IMR-90 (cell line): Measurements from ENCODE around the gene GPSM1. TPM values are rescaled to one million over a fixed set of nuclear protein-coding genes. Genes with fewer than 3 reads are reported as not detected.

ENCODE experiments used
- ATAC-seq: fragments of 200-7000 bp; cut with Tn5 transposase; 2 replicates; pipeline ENCODE4 v1.9.1; 2020; ENCODE audit warnings: low read depth, mild to moderate bottlenecking, moderate library complexity
- BruUV-seq: library from RNA; stranded (reverse); fragments of 400-500 nt; replicated peaks from 2 replicates; lab custom pipeline; 2021; lab: Mats Ljungman, UMichigan
- CTCF ChIA-PET: fragments of 300-600 bp; formaldehyde crosslinking; extraction: SDS; loops from one replicate; lab custom pipeline; 2021; ENCODE audit warnings: antibody characterized with exemption; lab: Yijun Ruan, JAX
- POLR2A ChIA-PET: fragments of 300-600 bp; sonication (Branson Sonifier 250); formaldehyde crosslinking; loops from one replicate; lab custom pipeline; 2022; ENCODE audit warnings: antibody characterized with exemption; ENCODE audit not compliant: unreplicated experiment; lab: Charles Lee
- DNase-seq: peaks from one replicate; pipeline ENCODE4 v3.0.0; 2013
- H2AFZ ChIP-seq: replicated peaks from 2 replicates; pipeline ENCODE3; 2013; ENCODE audit warnings: low read length, mild to moderate bottlenecking; ENCODE audit not compliant: poor library complexity
- H2AK5ac ChIP-seq: 2 replicates; pipeline ENCODE4 v1.6.1; 2013; ENCODE audit warnings: low read depth, low read length, inconsistent platforms
- H2AK9ac ChIP-seq: replicated peaks from 2 replicates; pipeline ENCODE3; 2013; ENCODE audit warnings: mild to moderate bottlenecking, low read depth, low read length, moderate library complexity; ENCODE audit not compliant: poor library complexity
- H2BK120ac ChIP-seq: 2 replicates; pipeline ENCODE4 v1.6.1; 2013; ENCODE audit warnings: low read depth, low read length, inconsistent platforms
- H2BK15ac ChIP-seq: 3 replicates; pipeline ENCODE4 v1.6.1; 2013; ENCODE audit warnings: low read depth, low read length, inconsistent platforms
- H2BK20ac ChIP-seq: 2 replicates; pipeline ENCODE4 v1.6.1; 2013; ENCODE audit warnings: low read depth, mild to moderate bottlenecking, inconsistent platforms, low read length, moderate library complexity
- H2BK5ac ChIP-seq: 2 replicates; pipeline ENCODE4 v1.6.1; 2013; ENCODE audit warnings: mild to moderate bottlenecking, low read depth, low read length, inconsistent platforms; ENCODE audit not compliant: poor library complexity, severe bottlenecking
- H3K14ac ChIP-seq: replicated peaks from 2 replicates; pipeline ENCODE4 v1.6.1; 2013; ENCODE audit warnings: low read depth, low read length, inconsistent platforms
- H3K18ac ChIP-seq: 2 replicates; pipeline ENCODE4 v1.6.1; 2013; ENCODE audit warnings: low read depth, low read length, control low read depth
- H3K23ac ChIP-seq: 2 replicates; pipeline ENCODE4 v1.6.1; 2013; ENCODE audit warnings: low read depth, low read length, inconsistent platforms
- H3K27ac ChIP-seq: 2 replicates; pipeline ENCODE4 v1.5.1; 2013; ENCODE audit warnings: mild to moderate bottlenecking, control low read depth, low read length; ENCODE audit not compliant: insufficient read depth
- H3K27me3 ChIP-seq: 2 replicates; pipeline ENCODE4 v1.6.1; 2013; ENCODE audit warnings: low read length; ENCODE audit not compliant: control insufficient read depth, insufficient read depth
- H3K36me3 ChIP-seq: 2 replicates; pipeline ENCODE4 v1.6.1; 2013; ENCODE audit warnings: low read length, mixed read lengths; ENCODE audit not compliant: control insufficient read depth, insufficient read depth
- H3K4ac ChIP-seq: 2 replicates; pipeline ENCODE4 v1.6.1; 2013; ENCODE audit warnings: low read depth, low read length, inconsistent platforms
- H3K4me1 ChIP-seq: 2 replicates; pipeline ENCODE4 v1.6.1; 2013; ENCODE audit warnings: low read length, mixed read lengths; ENCODE audit not compliant: control insufficient read depth, insufficient read depth
- H3K4me2 ChIP-seq: 2 replicates; pipeline ENCODE4 v1.6.1; 2013; ENCODE audit warnings: low read depth, mild to moderate bottlenecking, control low read depth, low read length, moderate library complexity
- H3K4me3 ChIP-seq: 2 replicates; pipeline ENCODE4 v1.5.1; 2013; ENCODE audit warnings: low read depth, mild to moderate bottlenecking, control low read depth, low read length, moderate library complexity; ENCODE audit not compliant: insufficient read depth
- H3K56ac ChIP-seq: 2 replicates; pipeline ENCODE4 v1.6.1; 2013; ENCODE audit warnings: low read length, inconsistent platforms; ENCODE audit not compliant: insufficient read depth; ENCODE audit errors: extremely low read depth
- H3K79me1 ChIP-seq, 2 experiments: 2 replicates each; pipeline ENCODE4 v1.6.1; 2013; ENCODE audit warnings: low read length in 2 of 2, inconsistent platforms in 1 of 2, low read depth in 1 of 2
- H3K9ac ChIP-seq: 2 replicates; pipeline ENCODE4 v1.6.1; 2013; ENCODE audit warnings: low read depth, low read length, control low read depth
- H3K9me1 ChIP-seq: 2 replicates; pipeline ENCODE4 v1.6.1; 2013; ENCODE audit warnings: low read length, inconsistent platforms; ENCODE audit not compliant: insufficient read depth
- H3K9me3 ChIP-seq: 2 replicates; pipeline ENCODE4 v1.6.1; 2013; ENCODE audit warnings: low read length; ENCODE audit not compliant: control insufficient read depth, insufficient read depth
- H4K20me1 ChIP-seq: 2 replicates; pipeline ENCODE4 v1.6.1; 2013; ENCODE audit warnings: low read length, inconsistent platforms; ENCODE audit not compliant: insufficient read depth
- H4K5ac ChIP-seq: 2 replicates; pipeline ENCODE4 v1.6.1; 2013; ENCODE audit warnings: mild to moderate bottlenecking, low read depth, low read length, control low read depth
- H4K8ac ChIP-seq, 2 experiments: 2 replicates each; pipeline ENCODE4 v1.6.1; 2013; ENCODE audit warnings: low read depth in 2 of 2, low read length in 2 of 2, control low read depth in 1 of 2, inconsistent platforms in 1 of 2
- H4K91ac ChIP-seq: 2 replicates; pipeline ENCODE4 v1.6.1; 2013; ENCODE audit warnings: low read depth, low read length, inconsistent platforms; ENCODE audit not compliant: insufficient read depth
- BHLHE40 ChIP-seq: fragments of 150-350 bp; IDR thresholded peaks from 2 replicates; pipeline ENCODE4 v1.6.1; 2016; ENCODE audit warnings: mild to moderate bottlenecking, low read depth, low read length
- CHD1 ChIP-seq: IDR thresholded peaks from 2 replicates; pipeline ENCODE4 v1.6.1; 2012; ENCODE audit warnings: low read depth, low read length, improper control_type of control experiment
- CTCF ChIP-seq: conservative IDR thresholded peaks from 2 replicates; pipeline ENCODE4 v1.5.1; 2012; ENCODE audit warnings: mild to moderate bottlenecking, low read depth, low read length, improper control_type of control experiment
- ELK1 ChIP-seq: fragments of 150-350 bp; IDR thresholded peaks from 2 replicates; pipeline ENCODE4 v1.6.1; 2016; ENCODE audit warnings: low read depth, mild to moderate bottlenecking, low read length, moderate library complexity, borderline replicate concordance
- FOS ChIP-seq: fragments of 150-350 bp; IDR thresholded peaks from 2 replicates; pipeline ENCODE4 v1.6.1; 2016; ENCODE audit warnings: low read depth, low read length
- MAZ ChIP-seq: IDR thresholded peaks from 2 replicates; pipeline ENCODE4 v1.6.1; 2012; ENCODE audit warnings: low read depth, mild to moderate bottlenecking, low read length, improper control_type of control experiment, moderate library complexity, borderline replicate concordance
- MXI1 ChIP-seq: IDR thresholded peaks from 2 replicates; pipeline ENCODE4 v1.6.1; 2012; ENCODE audit warnings: low read depth, mild to moderate bottlenecking, low read length, moderate library complexity, borderline replicate concordance
- RAD21 ChIP-seq: IDR thresholded peaks from 2 replicates; pipeline ENCODE4 v1.6.1; 2012; ENCODE audit warnings: low read length, improper control_type of control experiment
- SMC3 ChIP-seq: fragments of 150-350 bp; IDR thresholded peaks from 2 replicates; pipeline ENCODE4 v1.6.1; 2016; ENCODE audit warnings: low read depth, mild to moderate bottlenecking, antibody characterized with exemption, low read length, moderate library complexity
- WGBS, 2 experiments: methylation state at CpG; one replicate each; pipeline versions ENCODE4 v1.1.5 to v1.1.7; 2013; ENCODE audit warnings: missing lambda C conversion rate in 2 of 2; ENCODE audit not compliant: insufficient read length in 1 of 2; ENCODE audit errors: extremely low coverage in 2 of 2; 5-methylcytosine and 5-hydroxymethylcytosine counted together
- dilution Hi-C: fragments of 300-500 bp; cut with HindIII; formaldehyde crosslinking; loops from one replicate; pipeline ENCODE4 v1.14.3; 2018; ENCODE audit warnings: low sequenced_read_pairs; ENCODE audit not compliant: unreplicated experiment
- in situ Hi-C: fragments of 300-500 bp; cut with MboI; formaldehyde crosslinking; loops from 3 replicates; pipeline ENCODE4 v1.14.3; 2019; ENCODE audit warnings: low sequenced_read_pairs, inconsistent platforms, mixed read lengths
- intact Hi-C: fragments of 100-400 bp; cut with micrococcal nuclease; formaldehyde crosslinking; loops from 2 replicates; pipeline ENCODE4 v1.10.0; 2022
- polyA plus RNA-seq, 3 experiments: library from polyadenylated mRNA; depleted of rRNA; stranded (reverse); fragments of >200 nt; gene quantifications; 2 replicates each; pipeline ENCODE4 v1.2.3, GENCODE V29; 2012; ENCODE audit warnings: low replicate concordance in 1 of 3
- total RNA-seq: library from RNA; depleted of rRNA; stranded (reverse); fragments of >200 nt; gene quantifications from 2 replicates; pipeline ENCODE4 v1.2.3, GENCODE V29; 2012

The GPSM1 gene
- total and polyA plus RNA-seq, 2 of the 4 experiments (the other 2 are of a cell fraction), result 28.7 to 71.2 TPM

- Histone ChIP-seq H2BK15ac (no peak overlapping the region), H3K27me3 (no peaks in the 10 kb centered on the region), H3K9me1 (no peaks in the 10 kb centered on the region), H3K4me3 (no peak overlapping the region), H2BK5ac (no peak overlapping the region), H3K14ac (0 out of 2 replicates have a peak overlapping the region, but pooled peaks have one; percentile 8), H3K18ac (no peak overlapping the region), H3K9me3 (peaks cover 17% of the 10 kb centered on the region), H2BK120ac (no peak overlapping the region), H3K4ac (no peak overlapping the region), H3K56ac (no peak overlapping the region), H2AK5ac (peak overlapping the region; percentile 39; the same call in 1 of the 2 replicates), H4K91ac (no peak overlapping the region), H2AK9ac (peak overlapping the region; percentile 61), H2AFZ (no peak overlapping the region), H3K79me1 (no peaks in the 10 kb centered on the region), H4K8ac (no peak overlapping the region), H4K20me1 (no peaks in the 10 kb centered on the region), H3K27ac (no peak overlapping the region), H2BK20ac (no peak overlapping the region), H4K5ac (no peak overlapping the region), H3K23ac (no peak overlapping the region), H3K4me1 (peaks cover 3% of the 10 kb centered on the region; the same call in 1 of the 2 replicates), H3K4me2 (no peak overlapping the region), H3K9ac (no peak overlapping the region), H3K36me3 (no peaks in the 10 kb centered on the region)
- 73% methylated on average over 5 of the region's 13 CpGs; no CpG with 5 or more reads in 1 of the 2 experiments for WGBS, 2 experiments
- no peak for DNase-seq
- dilution Hi-C loops, result no loop called here
- intact Hi-C loops, result no loop called here
- ChIA-PET CTCF (no interaction called here), POLR2A (no interaction called here)
- no peak for TF ChIP-seq CHD1
- no peak for TF ChIP-seq CTCF
- no peak for TF ChIP-seq SMC3
- no peak for TF ChIP-seq ELK1
- no peak for TF ChIP-seq FOS
- no peak for TF ChIP-seq RAD21
- no peak for TF ChIP-seq MAZ
- TF ChIP-seq MXI1, result no peak
- TF ChIP-seq BHLHE40, result no peak
- BruUV-seq, result no TSS peak
- in situ Hi-C loops, result no loop called here
- ATAC-seq, result no peak; the same call in 1 of the 2 replicates
Observed at GRCh38 chr9:136316896-136317676, 10.3 kb upstream of the GPSM1 start.
